Mucosa of descending colon (tissue), 3 donors: Measurements from ENCODE around the gene KRTAP4-4. TPM values are rescaled to one million over a fixed set of nuclear protein-coding genes. Genes with fewer than 3 reads are reported as not detected.
"Not testable (repeated sequence)": the region's sequence is repeated elsewhere in the genome, so short reads cannot be mapped to it uniquely, and the experiment has no call there.

ENCODE experiments used
- ATAC-seq: fragments of 200-7000 bp; cut with Tn5 transposase; one replicate; pipeline ENCODE4 v1.9.1; 2020; ENCODE audit warnings: mild to moderate bottlenecking, moderate library complexity
- DNase-seq, 3 donors: peaks; one replicate each; pipeline ENCODE4 v3.0.0-alpha.2; 2020
- H3K36me3 ChIP-seq: fragments of 200-600 bp; one replicate; pipeline ENCODE4 v1.8.0; 2021; ENCODE audit warnings: low read depth, mild to moderate bottlenecking
- H3K4me1 ChIP-seq: fragments of 200-600 bp; one replicate; pipeline ENCODE4 v1.8.0; 2021; ENCODE audit warnings: low read depth, mild to moderate bottlenecking
- H3K4me3 ChIP-seq: fragments of 200-600 bp; one replicate; pipeline ENCODE4 v1.8.0; 2021; ENCODE audit warnings: mild to moderate bottlenecking
- H3K9me3 ChIP-seq: fragments of 200-600 bp; one replicate; pipeline ENCODE4 v1.8.0; 2021; ENCODE audit warnings: mild to moderate bottlenecking
- intact Hi-C, 2 donors: fragments of 100-400 bp; cut with DNase I in 1 of 2; cut with micrococcal nuclease in 1 of 2; formaldehyde crosslinking; loops; one replicate each; pipeline versions ENCODE4 v1.11.0 to v1.11.1; 2022; cut with DNase I, micrococcal nuclease
- total RNA-seq, 3 donors: library from RNA; stranded (reverse); fragmentation: NEBNext Ultra II Directional in 2 of 3; extraction: Animal tissue kit (Norgen Biotek cat#: 25700) in 2 of 3; gene quantifications; one replicate each; pipeline versions ENCODE4 v1.2.1 to v1.2.4, GENCODE V29; 2021 to 2023
- TF ChIP-seq, protein P1 (sequence below): fragments of 200-600 bp; IDR thresholded peaks from one replicate; pipeline ENCODE4 v1.8.0; 2022; ENCODE audit warnings: antibody characterized with exemption, mild to moderate bottlenecking
- donor health status: DM: no; HTN: no; CAD: no; lungs with moderate emphysema.
- donor health status: DM: no; HTN: no; CAD: no.
- donor health status: DM: no; HTN: yes; CAD: no.

KRTAP4-4 gene
- total RNA-seq, 3 donors from 2014 or later: not detected

- DNase-seq (no peak), ATAC-seq (no peak)
- Histone ChIP-seq H3K9me3 (no peaks in the 10 kb centered on the region), H3K36me3 (no peaks in the 10 kb centered on the region), H3K4me1 (no peaks in the 10 kb centered on the region), H3K4me3 (no peak overlapping the region)
- TF ChIP-seq, protein P1, sequence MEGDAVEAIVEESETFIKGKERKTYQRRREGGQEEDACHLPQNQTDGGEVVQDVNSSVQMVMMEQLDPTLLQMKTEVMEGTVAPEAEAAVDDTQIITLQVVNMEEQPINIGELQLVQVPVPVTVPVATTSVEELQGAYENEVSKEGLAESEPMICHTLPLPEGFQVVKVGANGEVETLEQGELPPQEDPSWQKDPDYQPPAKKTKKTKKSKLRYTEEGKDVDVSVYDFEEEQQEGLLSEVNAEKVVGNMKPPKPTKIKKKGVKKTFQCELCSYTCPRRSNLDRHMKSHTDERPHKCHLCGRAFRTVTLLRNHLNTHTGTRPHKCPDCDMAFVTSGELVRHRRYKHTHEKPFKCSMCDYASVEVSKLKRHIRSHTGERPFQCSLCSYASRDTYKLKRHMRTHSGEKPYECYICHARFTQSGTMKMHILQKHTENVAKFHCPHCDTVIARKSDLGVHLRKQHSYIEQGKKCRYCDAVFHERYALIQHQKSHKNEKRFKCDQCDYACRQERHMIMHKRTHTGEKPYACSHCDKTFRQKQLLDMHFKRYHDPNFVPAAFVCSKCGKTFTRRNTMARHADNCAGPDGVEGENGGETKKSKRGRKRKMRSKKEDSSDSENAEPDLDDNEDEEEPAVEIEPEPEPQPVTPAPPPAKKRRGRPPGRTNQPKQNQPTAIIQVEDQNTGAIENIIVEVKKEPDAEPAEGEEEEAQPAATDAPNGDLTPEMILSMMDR: no peak
- intact Hi-C loops: no loop called here
Measured at GRCh38 chr17:41118721-41119120, 41.8 kb downstream of the KRTAP4-4 start.

- H3K4me3 ChIP-seq, intact Hi-C loops, DNase-seq, H3K36me3 ChIP-seq, H3K9me3 ChIP-seq, H3K4me1 ChIP-seq, ATAC-seq: not testable (repeated sequence)
Measured at GRCh38 chr17:41117846-41118386, 42.6 kb downstream of the KRTAP4-4 start, which contains the start of gene KRTAP4-11. Gene KRTAP4-11 (minus strand): TSS chr17:41118373. CDS start chr17:41118315, 58 bp downstream.

- peak; percentile 51 for ATAC-seq
- Histone ChIP-seq H3K4me1 (no peaks in the 10 kb centered on the region), H3K4me3 (no peak overlapping the region), H3K9me3 (no peaks in the 10 kb centered on the region), H3K36me3 (no peaks in the 10 kb centered on the region)
- intact Hi-C loops: no loop called here
- DNase-seq: no peak
- TF ChIP-seq, protein P1: no peak
Measured at GRCh38 chr17:41116297-41116696, 44.3 kb downstream of the KRTAP4-4 start.

- TF ChIP-seq, protein P1: no peak
- H3K4me3 ChIP-seq: no peak overlapping the region
- no peaks in the 10 kb centered on the region for H3K36me3 ChIP-seq
- DNase-seq: no peak
- no peaks in the 10 kb centered on the region for H3K4me1 ChIP-seq
- intact Hi-C loops: no loop called here
- no peak for ATAC-seq
- H3K9me3 ChIP-seq: no peaks in the 10 kb centered on the region
Measured at GRCh38 chr17:41111151-41111885, 49.2 kb downstream of the KRTAP4-4 start.

Other genes starting within 250 kb of the KRTAP4-4 start
- under 1 TPM in 1 of 3 donors, not detected in 2; 0.53 TPM for gene KRT23, start 223.1 kb downstream of the KRTAP4-4 start, total RNA-seq
- gene KRT39, start 193.8 kb downstream of the KRTAP4-4 start, total RNA-seq: under 1 TPM in 1 of 3 donors, not detected in 2; 0.52 TPM
- under 1 TPM in 1 of 3 donors, not detected in 2; 0.22 TPM for gene KRT40, start 176.4 kb downstream of the KRTAP4-4 start, total RNA-seq
- gene KRTAP3-3, start 166.6 kb downstream of the KRTAP4-4 start, total RNA-seq: not detected
- gene KRTAP3-2, start 160.8 kb downstream of the KRTAP4-4 start, total RNA-seq: not detected
- gene KRTAP3-1, start 151.6 kb downstream of the KRTAP4-4 start, total RNA-seq: not detected
- not detected for gene KRTAP1-5, start 133.5 kb downstream of the KRTAP4-4 start, total RNA-seq
- gene KRTAP1-4, start 130.6 kb downstream of the KRTAP4-4 start, total RNA-seq: not detected
- not detected for gene KRTAP1-3, start 125.9 kb downstream of the KRTAP4-4 start, total RNA-seq
- gene KRTAP1-1, start 119.3 kb downstream of the KRTAP4-4 start, total RNA-seq: not detected
- gene KRTAP2-1, start 113.4 kb downstream of the KRTAP4-4 start, total RNA-seq: not detected
- gene KRTAP2-2, start 105.5 kb downstream of the KRTAP4-4 start, total RNA-seq: not detected
- not detected for gene KRTAP2-3, start 100.6 kb downstream of the KRTAP4-4 start, total RNA-seq
- gene KRTAP2-4, start 94.9 kb downstream of the KRTAP4-4 start, total RNA-seq: not detected
- gene KRTAP4-7, start 76.6 kb downstream of the KRTAP4-4 start, total RNA-seq: not detected
- not detected for gene KRTAP4-8, start 62.6 kb downstream of the KRTAP4-4 start, total RNA-seq
- gene KRTAP4-16, start 58.5 kb downstream of the KRTAP4-4 start, total RNA-seq: not detected
- not detected for gene KRTAP4-9, start 55.4 kb downstream of the KRTAP4-4 start, total RNA-seq
- not detected for gene KRTAP4-11, start 42.4 kb downstream of the KRTAP4-4 start, total RNA-seq
- gene KRTAP4-12, start 36.6 kb downstream of the KRTAP4-4 start, total RNA-seq: not detected
- not detected for gene KRTAP4-6, start 20.2 kb downstream of the KRTAP4-4 start, total RNA-seq
- gene KRTAP4-5, start 10.9 kb downstream of the KRTAP4-4 start, total RNA-seq: not detected
- gene KRTAP4-3, start 7.5 kb upstream of the KRTAP4-4 start, total RNA-seq: not detected
- not detected for gene KRTAP4-2, start 17.5 kb upstream of the KRTAP4-4 start, total RNA-seq
- under 1 TPM in 1 of 3 donors, not detected in 2; 0.84 TPM for gene KRTAP4-1, start 24.2 kb upstream of the KRTAP4-4 start, total RNA-seq
- gene KRTAP9-1, start 29.1 kb upstream of the KRTAP4-4 start, total RNA-seq: not detected
- gene KRTAP9-2, start 65.9 kb upstream of the KRTAP4-4 start, total RNA-seq: not detected
- gene KRTAP9-3, start 71.7 kb upstream of the KRTAP4-4 start, total RNA-seq: not detected
- not detected for gene KRTAP9-8, start 77.3 kb upstream of the KRTAP4-4 start, total RNA-seq
- gene KRTAP9-4, start 88.9 kb upstream of the KRTAP4-4 start, total RNA-seq: not detected
- not detected for gene KRTAP9-9, start 94.6 kb upstream of the KRTAP4-4 start, total RNA-seq
- gene KRTAP9-6, start 104.6 kb upstream of the KRTAP4-4 start, total RNA-seq: not detected
- not detected for gene KRTAP9-7, start 115.0 kb upstream of the KRTAP4-4 start, total RNA-seq
- not detected for gene KRTAP29-1, start 142.1 kb upstream of the KRTAP4-4 start, total RNA-seq
- not detected for gene KRTAP16-1, start 148.6 kb upstream of the KRTAP4-4 start, total RNA-seq
- gene KRTAP17-1, start 155.0 kb upstream of the KRTAP4-4 start, total RNA-seq: not detected
- gene KRT33A, start 190.1 kb upstream of the KRTAP4-4 start, total RNA-seq: not detected
- gene KRT33B, start 209.1 kb upstream of the KRTAP4-4 start, total RNA-seq: not detected
- not detected for gene KRT34, start 221.6 kb upstream of the KRTAP4-4 start, total RNA-seq
- not detected for gene KRT31, start 236.9 kb upstream of the KRTAP4-4 start, total RNA-seq